ENCODE data around the gene OSBPL9.

The OSBPL9 gene

DNA sequence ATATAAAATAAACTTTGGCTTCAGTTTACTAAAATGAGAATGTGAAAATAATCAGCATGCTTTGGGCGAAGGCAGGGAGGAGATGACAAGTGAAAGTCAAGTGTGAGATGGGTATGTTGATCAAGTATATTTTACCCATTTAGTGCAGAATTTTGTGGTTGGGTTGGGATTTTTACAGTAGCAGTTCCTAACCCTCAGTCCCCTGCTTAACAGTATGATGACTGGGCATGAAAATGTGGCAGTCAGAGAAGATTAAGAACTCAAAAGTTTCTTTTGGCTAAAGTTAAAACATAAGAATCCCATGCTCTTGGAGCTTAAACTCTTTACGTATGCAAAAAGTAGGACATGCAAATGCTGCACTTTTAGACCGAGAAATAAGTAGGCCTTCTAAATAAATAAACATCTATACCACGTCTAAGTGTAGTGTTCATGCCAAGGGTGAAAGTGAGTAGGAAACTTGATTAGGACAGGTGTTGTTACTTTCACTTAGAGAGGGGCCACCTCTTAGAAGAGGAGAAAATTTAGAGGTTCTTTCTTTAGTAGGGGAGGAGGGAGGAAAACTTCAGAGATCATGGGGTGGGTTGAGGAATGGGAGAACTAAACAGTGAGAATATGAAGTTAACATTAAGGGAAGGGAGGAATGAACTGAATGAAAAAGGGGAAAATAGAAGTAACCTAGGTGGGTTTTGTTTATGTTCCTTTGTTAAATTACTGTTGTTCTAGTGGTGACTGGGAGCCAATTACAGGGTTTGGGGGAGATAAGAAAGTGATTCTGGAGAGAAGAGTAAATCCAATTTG is 127.8 kb downstream of the OSBPL9 start:
- no peak for DNase-seq

DNA sequence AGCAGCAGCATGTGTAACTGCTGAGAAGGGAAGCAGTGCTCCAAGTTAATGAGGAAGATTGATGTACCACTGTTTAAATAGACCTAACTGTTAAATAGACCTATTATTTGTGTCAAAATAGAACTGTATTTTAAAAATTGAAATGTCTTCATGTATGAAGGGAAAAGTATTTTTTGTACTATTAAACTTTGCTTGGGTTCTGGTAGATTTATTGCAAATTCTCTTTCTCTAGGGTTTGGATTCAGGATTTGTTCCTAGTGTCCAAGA is 128.3 kb downstream of the OSBPL9 start:
- DNase-seq: no peak

DNA sequence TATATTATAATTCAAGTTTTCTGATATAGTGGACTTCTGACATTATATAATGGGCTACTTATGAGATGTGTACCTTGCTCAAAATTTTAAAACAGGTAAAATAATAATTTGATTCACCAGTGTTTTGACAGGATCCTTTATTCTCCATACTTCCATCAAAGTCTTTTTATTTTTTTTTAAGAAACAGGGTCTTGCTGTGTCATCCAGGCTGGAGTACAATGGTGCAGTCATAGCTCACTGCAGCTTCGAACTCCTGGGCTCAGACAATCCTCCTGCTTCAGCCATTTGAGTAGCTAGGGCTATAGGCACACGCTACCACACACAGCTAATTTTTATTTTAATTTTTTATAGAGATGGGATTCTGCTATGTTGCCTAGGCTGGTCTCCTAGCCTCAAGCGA is 132.3 kb downstream of the OSBPL9 start:
- DNase-seq: no peak

DNA sequence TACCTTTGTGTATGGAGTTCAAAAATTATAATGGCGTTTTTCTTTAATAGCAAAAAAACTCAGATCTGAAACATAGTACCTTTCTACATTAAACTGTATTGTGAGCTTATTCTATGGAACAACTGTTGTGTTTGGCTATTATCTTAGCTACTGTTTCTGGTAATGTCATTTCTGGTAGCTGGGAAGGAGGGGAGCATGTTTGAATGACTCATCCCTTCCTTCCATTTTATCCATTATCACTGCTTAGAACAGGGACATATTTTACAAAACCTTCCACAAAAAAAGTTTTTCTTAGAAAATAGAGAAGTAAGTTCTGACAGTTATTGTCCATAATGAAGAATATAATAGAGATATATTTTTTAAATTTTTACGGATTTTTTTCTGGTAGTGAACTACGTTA is 133.3 kb downstream of the OSBPL9 start:
- no peak for DNase-seq

DNA sequence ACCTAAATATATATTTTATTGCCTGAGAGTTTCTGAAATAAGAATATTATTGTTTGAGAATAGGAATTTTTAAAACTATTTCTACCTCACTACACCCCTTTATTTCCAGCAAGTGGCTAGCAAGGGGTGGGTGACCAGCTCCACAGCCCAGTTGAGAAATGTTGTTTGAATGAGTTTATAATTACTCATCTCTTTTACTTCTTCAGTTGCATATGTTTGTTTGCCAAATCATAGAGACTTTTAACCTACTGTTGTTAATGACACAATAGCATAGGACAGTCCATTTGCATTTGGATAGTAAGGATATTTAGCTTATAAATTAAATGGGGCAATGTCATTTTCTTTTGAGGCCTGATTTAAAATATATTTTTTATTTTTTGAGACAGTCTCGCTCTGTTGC is 133.8 kb downstream of the OSBPL9 start:
- DNase-seq: no peak

DNA sequence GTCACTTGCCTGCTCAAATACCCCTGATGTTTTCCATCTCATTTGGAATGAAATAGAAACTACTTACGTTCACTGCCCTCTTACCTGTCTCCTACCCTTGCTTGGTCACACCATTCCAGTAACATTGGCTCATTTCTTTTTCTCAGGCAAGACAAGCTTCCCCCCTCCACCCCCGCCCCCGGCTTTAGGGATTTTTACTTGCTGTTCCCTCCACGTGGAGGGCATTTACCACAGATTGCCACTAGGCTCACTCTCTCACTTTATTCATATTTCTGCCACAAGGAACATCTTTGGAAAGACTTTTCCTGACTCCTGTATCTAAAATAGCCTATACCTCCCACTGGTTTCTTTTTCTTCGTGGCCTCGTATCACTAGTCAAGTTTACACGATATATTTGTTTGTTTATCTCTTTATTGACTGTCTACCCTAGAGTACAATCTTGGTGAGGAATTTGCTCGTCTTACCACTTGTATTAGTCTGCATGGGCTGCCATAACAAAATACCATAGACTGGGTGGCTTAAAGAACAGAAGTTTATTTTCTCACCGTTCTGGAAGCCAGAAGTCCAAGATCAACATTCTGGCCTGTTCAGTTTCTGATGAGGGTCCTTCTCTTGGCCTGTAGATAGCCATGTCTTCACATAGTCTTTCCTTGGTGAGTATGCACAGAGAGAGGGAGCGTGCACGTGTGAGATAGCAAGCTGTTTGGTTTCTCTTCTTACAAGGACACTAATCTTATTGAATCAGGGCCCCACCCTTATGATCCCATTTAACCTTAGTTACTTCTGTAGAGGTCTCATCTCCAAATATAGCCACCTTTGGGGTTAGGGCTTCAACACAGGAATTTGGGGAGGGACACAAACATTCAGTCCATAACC is 135.4 kb downstream of the OSBPL9 start:
- DNase-seq: no peak

DNA sequence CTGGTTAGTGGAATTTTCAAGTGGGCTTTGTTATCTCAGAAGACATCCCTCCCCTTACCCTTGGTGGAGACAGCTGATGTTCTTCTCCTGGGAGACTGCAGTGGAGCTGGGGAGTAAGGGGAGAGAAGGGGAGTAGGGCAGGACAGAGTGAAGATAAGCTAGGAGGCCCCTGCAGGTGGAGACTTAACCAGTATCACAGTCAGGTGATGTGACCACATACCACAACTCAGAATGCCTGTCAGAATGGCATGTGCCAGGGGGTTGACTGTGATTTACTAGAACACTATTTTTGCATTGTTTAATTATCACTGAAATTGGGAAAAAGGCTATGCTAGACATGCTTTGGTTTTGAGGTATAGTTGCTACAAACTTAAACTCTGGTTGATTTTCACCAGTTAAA is 137.1 kb downstream of the OSBPL9 start:
- no peak for DNase-seq

DNA sequence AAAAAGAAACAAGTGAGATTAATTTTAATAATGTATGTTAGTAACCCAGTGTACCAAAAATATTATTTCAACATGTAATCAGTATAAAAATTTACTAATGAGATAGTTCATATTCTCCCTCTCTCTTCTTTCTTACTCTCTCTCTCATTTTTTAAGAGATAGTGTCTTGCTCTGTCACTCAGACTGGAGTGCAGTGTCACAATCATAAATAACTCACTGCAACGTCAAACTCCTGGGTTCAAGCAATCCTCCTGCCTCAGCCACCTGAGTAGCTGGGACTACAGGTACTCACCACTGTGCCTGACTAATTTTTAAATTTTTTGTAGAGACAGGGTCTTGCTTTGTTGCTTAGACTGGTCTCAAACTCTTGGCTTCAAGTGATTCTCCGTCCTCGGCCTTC is 137.8 kb downstream of the OSBPL9 start:
- DNase-seq: no peak

DNA sequence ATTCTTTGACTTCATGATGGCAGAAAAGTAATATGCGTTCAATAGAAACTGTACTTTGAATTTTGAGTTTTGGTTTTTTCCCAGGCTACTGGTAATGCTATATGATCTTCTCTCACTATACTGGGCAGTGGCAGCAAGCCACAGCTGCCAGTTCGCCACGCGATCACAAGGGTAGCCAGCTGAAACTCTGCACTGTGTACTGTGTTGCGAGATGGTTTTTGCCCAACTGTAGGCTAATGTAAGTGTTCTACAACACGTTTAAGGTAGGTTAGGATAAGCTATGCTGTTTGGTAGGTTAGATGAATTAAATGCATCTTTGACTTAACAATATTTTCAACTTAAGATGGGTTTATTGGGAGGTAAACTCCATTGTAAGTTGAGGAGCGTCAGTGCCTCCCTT is 138.5 kb downstream of the OSBPL9 start:
- DNase-seq: no peak

DNA sequence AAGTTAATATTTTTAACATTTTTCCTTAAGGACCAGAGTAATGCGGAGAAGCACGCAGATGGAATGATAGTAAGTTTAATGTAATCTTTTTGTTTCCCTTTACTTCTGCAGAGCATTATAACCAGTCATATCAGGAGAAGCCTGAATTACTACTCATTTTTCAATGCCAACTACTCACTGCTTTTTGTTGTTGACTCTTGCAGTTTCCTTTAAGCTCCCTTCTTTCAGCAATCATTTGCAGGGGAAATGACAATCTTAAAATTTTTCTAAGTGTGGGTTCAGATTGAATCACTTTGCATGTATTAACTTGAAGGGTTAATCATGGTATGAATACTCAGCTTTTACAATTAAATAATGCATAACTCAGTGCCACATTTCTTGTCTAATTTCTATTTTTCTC is 139.4 kb downstream of the OSBPL9 start:
- DNase-seq: no peak

DNA sequence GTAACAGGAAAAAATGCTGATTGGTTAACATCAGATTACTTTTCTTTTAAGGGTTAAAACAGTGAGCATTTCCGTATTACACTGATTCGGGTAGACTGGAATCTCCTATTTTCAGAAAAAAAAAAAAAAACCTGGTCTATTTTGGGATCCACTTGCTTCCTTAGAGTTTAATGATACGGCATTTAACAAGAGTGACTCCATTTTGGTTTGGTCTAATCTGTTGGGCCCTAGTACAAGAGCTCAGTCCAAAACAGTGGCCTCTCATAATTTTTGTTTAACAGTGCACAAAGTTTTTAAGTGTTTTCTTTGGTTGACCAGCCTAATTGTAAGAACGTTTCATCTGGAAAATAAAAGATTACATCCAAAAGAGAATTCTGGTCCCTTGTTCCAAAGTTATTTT is 141.4 kb downstream of the OSBPL9 start:
- DNase-seq: no peak

DNA sequence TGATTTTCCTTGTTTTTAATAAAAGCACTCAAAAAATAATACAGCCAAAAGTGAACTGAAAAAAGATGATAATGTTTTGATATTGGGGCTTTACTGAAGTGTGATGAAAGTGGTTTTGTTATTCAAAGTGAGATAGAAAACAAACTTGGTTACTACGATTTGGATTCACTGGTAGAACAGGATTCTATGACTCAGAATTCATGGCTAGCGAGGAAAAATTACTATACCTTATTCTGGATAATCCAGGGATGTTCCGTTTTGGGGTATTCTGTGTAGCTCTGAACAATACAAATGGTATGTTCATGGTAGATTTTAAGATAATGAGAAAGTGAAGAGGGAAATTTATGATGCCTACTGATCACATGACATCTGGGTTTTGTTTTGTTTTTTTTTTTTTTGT is 144.0 kb downstream of the OSBPL9 start:
- no peak for DNase-seq

DNA sequence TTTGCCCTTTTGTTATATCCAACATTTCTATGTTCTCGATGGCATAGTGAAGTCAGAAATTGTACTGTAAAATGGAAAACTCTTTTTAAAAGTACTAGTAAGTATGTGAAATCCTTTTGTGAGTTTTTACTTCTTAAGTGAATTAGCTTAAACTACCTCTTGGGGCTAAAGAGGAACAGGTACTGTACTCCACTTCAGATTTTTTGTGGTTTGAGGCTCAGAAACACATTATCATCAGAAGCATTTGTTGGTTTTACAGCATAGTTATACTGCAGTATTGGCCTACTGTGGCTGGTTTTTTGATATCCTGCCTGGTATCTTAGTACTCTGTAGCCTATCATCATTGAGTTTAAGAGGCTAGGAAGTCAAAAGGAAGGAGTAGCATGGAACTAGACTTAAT is 144.5 kb downstream of the OSBPL9 start:
- DNase-seq: no peak

DNA sequence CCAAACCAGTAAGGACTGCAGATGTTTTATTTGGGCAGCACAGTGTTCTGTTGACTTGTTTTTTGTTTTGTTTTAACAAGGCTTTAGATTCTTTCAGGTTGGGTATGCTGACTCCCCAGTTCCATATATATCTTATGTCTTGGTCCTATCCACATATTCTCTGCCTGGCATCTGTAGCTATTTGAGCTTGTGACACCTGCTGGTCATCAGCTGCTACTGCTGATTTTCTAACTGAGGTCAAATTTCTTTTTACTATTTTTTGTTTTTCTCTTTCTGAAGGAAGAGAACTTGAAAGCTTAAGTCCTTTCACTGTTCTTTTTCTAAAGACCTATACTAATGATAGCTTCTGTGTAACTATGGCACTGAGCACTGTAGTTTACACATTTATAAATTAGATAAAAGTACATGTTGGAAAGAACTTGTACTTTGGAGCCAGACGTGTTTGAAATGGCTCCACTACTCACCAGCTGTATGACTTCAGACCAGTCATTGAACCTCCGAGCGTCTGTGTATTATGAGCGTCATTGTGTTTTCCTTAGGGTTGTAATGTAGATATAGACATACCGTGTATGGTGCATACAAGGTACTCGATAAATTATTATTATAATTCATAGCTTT is 152.2 kb downstream of the OSBPL9 start:
- peak; percentile 4 for DNase-seq

DNA sequence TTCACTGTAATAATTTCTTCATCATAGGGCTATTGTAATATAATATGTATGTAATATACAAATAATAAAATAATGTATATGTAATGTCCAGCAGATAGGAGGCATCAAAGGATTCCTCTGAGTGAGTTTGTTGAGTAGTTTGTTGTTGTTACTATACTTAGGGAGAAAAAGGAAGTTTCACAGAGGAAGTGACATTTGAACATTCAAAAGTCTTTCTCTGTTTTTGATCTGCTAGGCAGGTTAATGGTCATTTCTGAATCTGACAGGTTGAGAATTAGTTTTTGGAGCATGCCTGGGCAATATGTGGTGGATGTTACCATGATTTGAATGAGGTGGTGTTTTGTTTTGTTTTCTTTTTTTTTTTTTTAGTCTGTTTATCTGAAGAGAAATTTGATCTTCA is 159.5 kb downstream of the OSBPL9 start:
- no peak for DNase-seq

DNA sequence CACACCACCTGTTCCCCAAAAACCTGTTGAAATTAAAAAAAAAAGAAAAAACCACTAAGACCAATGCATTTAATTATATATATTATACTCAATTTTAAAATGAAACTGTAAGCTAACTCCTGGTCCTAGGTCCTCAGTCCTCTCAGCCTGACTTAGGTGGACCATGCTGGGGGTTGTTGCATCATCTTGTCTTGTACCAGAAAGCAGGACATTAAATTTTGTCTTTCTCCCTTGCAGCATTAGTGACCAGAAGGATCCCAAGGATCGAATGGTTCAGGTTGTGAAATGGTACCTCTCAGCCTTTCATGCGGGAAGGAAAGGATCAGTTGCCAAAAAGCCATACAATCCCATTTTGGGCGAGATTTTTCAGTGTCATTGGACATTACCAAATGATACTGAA is 164.0 kb downstream of the OSBPL9 start:
- no peak for DNase-seq

DNA sequence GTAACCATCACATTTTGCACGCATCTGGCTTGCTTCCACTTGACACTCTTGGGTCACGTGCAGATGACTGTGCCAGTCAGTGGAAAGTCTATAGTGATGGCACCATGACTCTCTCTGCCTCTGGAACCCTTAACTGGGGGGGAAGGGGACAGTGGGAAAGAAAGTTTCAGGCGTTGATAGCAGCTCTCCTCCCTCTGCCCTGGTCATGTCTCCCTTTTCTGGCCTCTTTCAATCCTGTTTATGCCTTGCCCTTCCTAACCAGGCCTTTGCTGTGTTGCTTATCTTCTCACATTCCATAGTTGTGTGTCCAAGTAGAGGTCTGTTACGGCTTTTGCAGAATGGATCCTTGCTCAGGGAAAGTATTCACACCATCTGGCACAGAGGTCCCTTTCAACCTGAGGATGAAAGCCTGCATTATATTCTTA is 168.1 kb downstream of the OSBPL9 start:
- no peak for DNase-seq

DNA sequence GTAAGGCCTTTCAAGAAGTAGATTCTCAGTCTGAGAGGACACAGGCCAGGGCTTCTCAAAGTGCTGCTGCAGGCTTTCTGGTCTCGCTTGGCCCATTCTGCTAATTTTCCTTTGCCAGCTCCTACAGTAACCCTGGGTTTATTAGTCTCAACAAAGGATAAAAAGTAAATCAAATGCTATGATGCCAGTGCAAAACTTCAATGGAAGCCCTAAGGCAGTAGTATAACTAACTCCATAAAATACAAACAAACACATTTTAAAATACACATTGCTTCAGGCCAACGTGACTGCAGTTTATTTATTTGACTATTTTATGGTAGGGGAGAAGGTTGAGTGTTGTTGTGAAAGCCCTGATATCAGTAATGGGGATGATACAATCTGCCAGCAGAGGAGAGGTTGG is 172.0 kb downstream of the OSBPL9 start:
- DNase-seq: no peak

DNA sequence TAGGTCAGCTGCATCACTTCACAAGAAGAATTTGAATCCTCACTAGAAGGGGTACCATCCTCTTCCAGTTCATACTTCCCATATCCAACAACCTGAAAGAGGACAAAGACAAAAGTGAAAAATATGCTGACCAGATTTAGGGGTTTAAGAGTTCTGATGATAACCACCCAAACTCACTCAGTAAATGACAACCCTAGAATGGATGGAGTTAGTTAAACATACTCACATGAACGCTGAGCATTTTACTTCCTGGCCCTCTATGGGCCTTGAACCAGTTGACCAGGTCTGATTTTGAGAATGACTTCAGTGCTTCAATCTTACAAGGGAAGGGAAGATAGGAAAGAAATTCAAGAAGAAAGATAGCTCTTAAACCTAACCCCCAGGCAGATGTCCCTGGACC is 172.4 kb downstream of the OSBPL9 start:
- DNase-seq: no peak

DNA sequence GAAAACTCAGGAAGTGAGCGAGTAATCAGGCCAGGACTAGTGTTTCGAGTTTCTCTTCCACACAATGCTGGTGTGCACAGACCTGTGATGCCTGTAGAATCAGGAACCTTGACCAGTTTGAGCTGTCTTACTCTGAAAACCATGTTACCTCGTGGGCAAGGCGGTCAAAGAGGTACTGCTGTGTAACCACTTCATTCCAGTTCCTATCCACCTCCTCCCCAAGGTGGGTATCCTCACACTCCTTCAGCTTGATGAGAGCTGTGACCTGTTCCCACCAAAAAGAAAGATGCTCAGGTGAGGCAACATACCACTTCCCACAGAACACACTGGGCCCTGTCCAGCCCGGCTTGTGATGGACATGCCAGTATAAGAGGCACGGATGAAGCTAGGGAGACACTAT is 173.5 kb downstream of the OSBPL9 start:
- no peak for DNase-seq

DNA sequence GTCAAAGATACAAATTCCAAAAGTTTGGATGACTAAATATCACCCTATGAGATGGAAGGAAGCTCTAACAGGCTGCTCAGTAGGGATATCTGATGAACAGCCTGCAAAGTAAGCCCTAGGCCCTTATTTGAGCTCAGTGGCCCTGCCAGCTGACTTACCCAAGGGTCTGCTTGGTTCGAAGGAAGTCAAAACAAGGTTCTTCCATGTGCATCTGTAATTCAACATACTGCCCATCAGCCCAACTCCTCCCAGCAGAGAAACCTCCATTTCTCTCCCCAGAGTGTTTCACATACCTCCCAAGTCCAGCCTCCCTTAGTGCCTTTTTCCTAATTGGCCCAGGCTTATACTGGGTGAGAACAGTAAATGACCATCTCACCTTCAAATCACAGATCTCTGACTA is 175.0 kb downstream of the OSBPL9 start:
- DNase-seq: no peak

DNA sequence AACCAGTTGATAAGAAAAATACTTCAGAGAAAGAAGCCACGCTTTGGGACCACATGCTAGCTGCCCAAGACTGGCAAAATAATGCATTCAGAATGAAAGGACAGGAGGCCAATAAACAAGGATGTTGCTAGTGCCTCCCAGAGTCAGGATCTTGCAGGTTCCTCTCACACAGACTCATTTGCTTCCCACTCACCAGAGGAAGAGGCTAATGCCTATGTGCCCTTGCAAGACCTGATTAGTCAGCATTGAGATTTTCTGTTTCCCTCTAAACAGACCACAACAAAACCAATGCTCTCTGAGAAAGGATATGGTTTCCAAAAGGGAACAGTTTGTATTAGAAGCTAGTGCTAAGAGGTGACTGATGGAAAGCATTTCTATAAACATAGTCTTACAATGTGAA is 176.0 kb downstream of the OSBPL9 start:
- DNase-seq: no peak

DNA sequence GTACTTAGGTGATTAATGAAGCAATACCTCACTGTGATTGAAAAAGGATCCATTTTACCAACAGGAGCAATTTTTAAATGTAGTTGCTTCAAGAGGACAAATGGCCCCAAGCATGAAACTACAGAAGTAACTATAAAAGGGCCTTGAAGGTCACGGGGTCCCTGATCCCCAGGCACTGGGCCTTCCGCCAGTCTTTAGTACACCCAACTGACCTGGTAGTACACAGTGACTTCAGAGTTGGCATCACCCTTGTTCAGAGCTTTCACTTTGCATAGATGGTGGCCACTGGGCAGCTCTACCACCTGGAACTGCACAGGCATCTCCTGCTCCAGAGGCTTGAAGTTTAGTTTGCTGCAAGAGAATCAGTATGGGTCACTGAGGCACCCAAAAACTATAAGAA is 177.4 kb downstream of the OSBPL9 start:
- DNase-seq: no peak

DNA sequence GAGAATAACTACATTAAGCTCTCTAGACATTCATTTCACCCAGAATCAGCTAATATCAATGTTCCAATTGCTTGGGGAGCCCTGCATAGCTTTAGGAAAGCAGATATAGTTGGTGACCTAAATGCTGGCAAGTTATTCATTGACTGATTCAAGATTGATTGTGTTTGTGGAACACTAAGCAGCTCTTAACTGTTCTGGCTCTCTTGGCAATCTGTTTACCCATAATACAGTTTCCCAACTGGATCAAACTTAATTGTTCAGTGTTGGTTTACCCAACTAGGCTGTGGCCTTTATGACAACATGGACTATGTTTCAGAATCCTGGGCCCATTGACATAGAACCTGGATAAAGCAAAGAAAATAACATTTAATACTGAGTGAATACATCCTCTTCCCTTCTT is 178.0 kb downstream of the OSBPL9 start:
- no peak for DNase-seq

All from NCI-H187 treated with DMSO at 0.1 percent for 48 hours (cell line).